GM21825 (cell line): ENCODE results near the gene MRPS2.
"Not testable (repeated sequence)": the region's sequence is repeated elsewhere in the genome, so short reads cannot be mapped to it uniquely, and the experiment has no call there.

Source experiments
- ATAC-seq: cut with Tn5 transposase; IDR thresholded peaks from one replicate; pipeline ENCODE4 v1.9.1; 2021; ENCODE audit warnings: mild to moderate bottlenecking, moderate library complexity; ENCODE audit not compliant: unreplicated experiment

Gene MRPS2

GRCh38 chr9:135513351-135513846, 12.9 kb downstream of the MRPS2 start:
- ATAC-seq, result no peak

- not testable (repeated sequence) for ATAC-seq
Measured at GRCh38 chr9:135513906-135514305, 13.4 kb downstream of the MRPS2 start.

GRCh38 chr9:135514342-135515082, 14.0 kb downstream of the MRPS2 start:
- no peak for ATAC-seq

DNA sequence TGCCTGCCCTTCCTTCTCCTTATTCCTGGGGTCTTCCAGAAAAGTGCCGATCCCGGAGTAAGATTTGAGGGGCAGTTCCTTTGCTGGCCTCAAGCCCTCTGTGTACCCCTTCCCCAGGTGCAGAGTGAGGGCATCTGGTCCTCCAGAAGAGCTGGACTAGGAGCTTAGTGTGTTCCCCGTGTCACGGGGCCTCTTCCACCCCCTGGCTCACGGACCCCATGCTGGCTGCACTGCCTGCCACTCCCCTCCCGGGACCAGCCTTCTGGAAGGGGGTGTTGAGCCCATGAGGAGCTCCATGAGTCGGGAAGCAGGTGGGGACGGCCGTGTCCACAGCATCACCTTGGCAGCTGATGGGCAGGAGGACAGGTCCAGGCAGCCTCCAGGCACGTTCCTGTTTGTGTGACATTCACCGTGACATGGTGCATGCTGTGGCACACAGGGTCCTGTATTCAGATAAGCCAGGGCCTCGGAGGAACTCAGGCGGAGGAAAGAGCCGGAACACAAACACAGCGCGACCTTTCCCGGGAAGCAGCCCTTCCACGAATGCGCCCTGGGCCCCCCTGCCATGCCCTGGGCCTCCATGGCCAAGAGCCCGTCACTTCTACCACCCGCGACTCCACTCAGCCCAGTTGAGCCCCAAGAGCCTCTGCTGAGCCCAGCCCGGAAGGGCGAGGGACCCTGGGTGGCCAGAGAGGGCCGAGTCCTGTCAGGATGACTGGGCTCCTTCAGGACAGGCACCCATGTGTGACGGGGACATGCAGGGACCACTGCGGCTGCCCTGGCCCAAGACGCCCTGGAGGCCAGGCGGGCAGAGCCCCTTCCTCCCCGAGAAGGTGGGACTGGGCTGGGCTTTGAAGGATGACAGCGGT, 14.8 kb downstream of the MRPS2 start:
- no peak for ATAC-seq

DNA sequence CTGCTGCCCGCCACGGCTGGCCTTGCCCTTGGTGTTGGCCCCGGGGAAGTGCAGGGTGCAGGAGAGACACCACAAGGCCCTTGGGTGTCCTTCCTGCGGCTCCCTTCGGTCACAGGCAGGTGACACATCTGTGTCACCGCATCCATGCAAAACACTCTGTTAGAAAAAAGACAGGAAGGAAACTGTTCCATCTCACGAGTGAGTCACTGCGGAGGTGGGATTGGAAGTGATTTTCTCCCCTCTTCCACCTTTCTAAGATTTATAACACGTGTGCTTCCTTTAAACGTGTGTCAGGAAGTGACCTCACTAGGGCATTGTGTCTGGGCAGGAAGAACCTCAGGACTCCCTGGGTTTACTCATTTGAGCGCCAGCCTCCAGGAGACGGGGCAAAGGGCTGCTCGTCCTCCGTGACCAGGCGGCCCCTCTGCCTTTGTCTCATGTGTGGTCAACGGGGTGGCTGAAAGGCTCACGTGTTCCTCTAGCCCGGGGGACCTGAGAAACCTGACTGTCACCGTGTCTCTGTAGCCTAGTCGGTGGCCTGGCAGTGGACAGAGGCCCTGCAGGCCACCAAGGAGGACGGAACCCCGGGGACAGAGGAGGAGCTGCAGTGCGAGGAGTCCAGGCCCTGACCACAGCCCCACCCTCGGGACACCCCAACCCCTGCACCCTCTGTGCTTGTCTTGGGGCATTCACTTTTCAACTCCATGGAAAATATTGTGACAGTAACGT, 15.8 kb downstream of the MRPS2 start:
- ATAC-seq, result no peak

DNA sequence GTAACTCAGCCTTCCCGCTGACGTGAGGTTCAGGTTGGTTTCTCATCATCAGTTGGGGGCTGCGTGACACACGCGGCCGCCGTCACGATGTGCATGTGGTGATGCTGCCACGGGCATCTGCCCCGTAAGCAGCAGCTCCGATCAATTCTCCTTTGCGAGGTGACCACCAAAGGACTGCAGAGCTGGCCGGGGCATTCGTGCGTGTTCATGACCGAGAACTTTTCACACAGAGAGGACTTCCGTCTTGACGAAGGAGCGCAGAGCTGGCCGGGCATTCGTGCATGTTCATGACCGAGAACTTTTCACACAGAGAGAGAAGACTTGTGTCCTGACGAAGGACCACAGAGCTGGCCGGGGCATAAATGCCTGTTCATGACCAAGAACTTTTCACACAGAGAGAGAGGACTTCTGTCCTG, 16.9 kb downstream of the MRPS2 start:
- no peak for ATAC-seq

GRCh38 chr9:135519179-135519971, 18.9 kb downstream of the MRPS2 start:
- ATAC-seq, result no peak

DNA sequence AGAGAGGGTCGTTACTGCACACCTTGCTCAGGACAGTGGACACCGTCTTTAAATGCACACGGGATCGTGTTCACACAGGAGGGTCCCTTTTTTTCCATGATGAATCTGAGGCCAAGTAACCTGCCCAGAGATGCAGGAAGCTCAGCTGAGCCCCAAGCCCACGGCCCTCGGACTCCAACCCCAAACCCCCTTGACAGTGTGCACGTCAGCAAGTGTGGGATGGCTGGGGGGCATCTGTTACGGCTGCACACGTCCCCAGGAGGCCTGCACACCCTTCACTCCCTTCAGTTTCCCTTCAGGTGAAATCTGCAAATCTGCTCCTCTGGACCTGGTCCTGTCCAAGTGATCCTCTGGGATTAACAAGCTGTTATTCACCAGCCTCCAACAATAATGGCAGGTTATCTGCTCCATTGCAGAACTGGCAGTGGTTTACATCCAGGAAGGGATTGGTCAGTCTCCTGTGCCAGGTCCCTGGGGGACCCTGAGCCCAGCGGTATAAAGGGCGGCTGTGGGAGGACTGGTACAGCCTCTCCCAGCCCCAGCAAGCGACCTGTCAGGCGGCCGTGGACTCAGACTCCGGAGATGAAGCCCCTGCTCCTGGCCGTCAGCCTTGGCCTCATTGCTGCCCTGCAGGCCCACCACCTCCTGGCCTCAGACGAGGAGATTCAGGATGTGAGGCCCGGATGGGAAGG, 20.6 kb downstream of the MRPS2 start, which contains the start of gene LCN1:
Gene LCN1, plus strand, starts transcription at position 525 of the 692 bp plus-strand sequence. Its CDS starts 58 bp downstream, at position 583.
- ATAC-seq, result no peak

- ATAC-seq, result no peak
Measured at GRCh38 chr9:135521608-135522095, 21.2 kb downstream of the MRPS2 start.

- ATAC-seq, result no peak
Measured at GRCh38 chr9:135522137-135522877, 21.8 kb downstream of the MRPS2 start.

DNA sequence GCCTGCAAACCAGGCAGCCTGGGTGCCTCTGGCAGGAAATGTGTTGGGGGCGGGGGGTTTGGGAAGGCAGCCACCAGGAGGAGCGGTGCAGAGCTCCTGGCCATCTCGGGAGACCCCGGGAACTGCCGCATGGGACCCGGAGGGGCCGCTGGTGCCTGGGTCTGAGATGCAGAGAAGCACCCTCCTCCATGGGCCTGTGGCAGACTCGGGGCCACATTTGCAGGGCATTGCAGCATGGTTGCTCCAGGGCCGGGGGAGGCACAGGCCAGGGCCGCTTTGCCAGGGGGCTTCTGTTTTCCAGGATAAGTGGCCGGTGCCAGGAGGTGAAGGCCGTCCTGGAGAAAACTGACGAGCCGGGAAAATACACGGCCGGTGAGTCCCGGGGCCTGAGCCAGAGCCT, 22.4 kb downstream of the MRPS2 start:
- no peak for ATAC-seq

DNA sequence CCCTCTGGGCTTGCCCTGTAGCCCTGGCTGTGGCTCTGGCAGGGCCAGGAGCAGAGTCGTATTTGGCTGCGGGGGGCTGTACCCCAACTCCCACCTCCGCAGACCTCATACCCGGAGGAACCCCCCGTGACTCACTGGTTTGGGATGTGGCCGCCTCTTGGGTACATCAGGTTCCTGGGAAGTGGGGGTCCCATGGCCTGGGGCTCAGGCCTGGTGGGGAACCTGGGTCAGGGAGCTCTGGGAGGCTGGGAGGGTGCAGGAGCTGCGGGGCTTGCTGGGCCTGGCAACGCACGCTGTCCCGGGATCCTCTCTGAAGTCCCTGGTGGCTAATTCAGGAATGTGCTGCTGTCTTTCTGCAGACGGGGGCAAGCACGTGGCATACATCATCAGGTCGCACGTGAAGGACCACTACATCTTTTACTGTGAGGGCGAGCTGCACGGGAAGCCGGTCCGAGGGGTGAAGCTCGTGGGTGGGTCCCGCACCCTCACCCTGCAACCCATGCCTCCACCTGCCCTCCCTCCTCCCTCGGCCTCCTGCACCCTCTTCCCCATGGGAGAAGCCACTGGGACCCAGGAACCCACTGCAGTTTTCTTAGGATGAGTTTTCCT, 23.1 kb downstream of the MRPS2 start:
- ATAC-seq, result no peak

- no peak for ATAC-seq
Measured at GRCh38 chr9:135524130-135524861, 23.8 kb downstream of the MRPS2 start.

GRCh38 chr9:135525241-135526088, 25.0 kb downstream of the MRPS2 start:
- no peak for ATAC-seq

DNA sequence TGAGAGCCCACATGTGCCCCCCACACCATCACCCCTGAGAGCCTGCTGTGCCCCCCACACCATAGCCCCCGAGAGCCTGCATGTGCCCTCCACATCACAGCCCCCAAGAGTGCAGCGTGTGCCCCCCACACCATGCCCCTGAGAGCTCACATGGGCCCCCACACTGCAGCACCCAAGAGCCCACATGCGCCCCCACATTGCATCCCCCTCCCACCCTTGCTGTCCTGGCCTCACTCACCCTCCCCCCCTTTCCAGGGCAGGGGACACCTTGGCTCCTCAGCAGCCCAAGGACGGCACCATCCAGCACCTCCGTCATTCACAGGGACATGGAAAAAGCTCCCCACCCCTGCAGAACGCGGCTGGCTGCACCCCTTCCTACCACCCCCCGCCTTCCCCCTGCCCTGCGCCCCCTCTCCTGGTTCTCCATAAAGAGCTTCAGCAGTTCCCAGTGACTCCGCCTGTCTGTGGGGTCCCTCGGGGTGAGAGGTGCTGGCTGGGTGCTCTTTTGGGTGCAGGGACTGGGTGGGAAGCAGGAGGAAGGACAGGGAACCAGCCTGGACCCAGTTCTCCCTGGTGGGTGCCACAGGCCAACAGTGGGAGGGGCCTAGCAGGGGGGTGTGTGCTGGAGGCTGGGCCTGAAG, 25.7 kb downstream of the MRPS2 start:
- ATAC-seq, result no peak
